Occipital lobe (tissue), 1 donor: ENCODE data around the gene CALHM3. TPM values are rescaled to one million over a fixed set of nuclear protein-coding genes. Genes with fewer than 3 reads are reported as not detected.

Experiments used
- total RNA-seq: library from RNA; depleted of rRNA; stranded (reverse); fragments of >200 nt; gene quantifications from one replicate; pipeline ENCODE4 v1.2.3, GENCODE V29; 2014

Gene CALHM3
- total RNA-seq, 1 donor from 2014 or later: not detected

Other genes with a start within 250 kb of the CALHM3 start
- gene RPEL1, start 233.4 kb downstream of the CALHM3 start, total RNA-seq: 0.16 TPM
- gene INA, start 202.1 kb downstream of the CALHM3 start, total RNA-seq: 177 TPM
- 12.5 TPM for gene PCGF6, start 128.1 kb downstream of the CALHM3 start, total RNA-seq
- 13.1 TPM for gene TAF5, start 111.3 kb downstream of the CALHM3 start, total RNA-seq
- gene ATP5MK, start 82.8 kb downstream of the CALHM3 start, total RNA-seq: 121 TPM
- gene PDCD11, start 82.6 kb downstream of the CALHM3 start, total RNA-seq: 24.3 TPM
- gene CALHM2, start 26.9 kb downstream of the CALHM3 start, total RNA-seq: 3.1 TPM
- gene CALHM1, start 20.3 kb downstream of the CALHM3 start, total RNA-seq: not detected
- gene NEURL1, start 14.5 kb upstream of the CALHM3 start, total RNA-seq: 25.1 TPM